NCI-H510A (cell line): ENCODE data around the gene SPTB.
A peak's percentile ranks its signal among the peaks of the same experiment; 100 is the strongest.
"Not testable (repeated sequence)": the region's sequence is repeated elsewhere in the genome, so short reads cannot be mapped to it uniquely, and the experiment has no call there.

Source experiments
- DNase-seq: peaks from one replicate; lab custom pipeline; 2025; lab: John Stamatoyannopoulos, UW

The SPTB gene

GRCh38 chr14:64821651-64822050 lies 58.1 kb downstream of the SPTB start:
- no peak for DNase-seq

DNA sequence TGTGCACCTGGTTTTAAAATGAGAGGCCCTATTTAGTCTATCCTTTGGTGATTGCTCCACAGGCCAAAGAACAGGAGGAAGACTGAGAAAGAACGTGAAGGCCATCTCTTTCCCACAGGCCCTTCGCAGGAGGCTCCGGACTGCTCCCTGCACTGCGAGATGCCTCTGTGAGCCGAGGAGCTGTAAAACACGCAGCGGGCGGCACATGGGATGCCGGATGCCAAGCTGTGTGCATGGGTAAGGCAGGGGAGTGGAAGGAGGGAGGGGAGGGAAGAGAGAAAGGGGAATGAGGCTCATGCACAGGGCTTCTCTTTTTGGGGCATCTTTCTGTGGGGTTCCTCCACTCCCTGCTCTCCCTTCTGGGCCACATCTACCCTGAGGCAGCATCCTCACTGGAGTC lies 61.6 kb downstream of the SPTB start:
- DNase-seq, result no peak

DNA sequence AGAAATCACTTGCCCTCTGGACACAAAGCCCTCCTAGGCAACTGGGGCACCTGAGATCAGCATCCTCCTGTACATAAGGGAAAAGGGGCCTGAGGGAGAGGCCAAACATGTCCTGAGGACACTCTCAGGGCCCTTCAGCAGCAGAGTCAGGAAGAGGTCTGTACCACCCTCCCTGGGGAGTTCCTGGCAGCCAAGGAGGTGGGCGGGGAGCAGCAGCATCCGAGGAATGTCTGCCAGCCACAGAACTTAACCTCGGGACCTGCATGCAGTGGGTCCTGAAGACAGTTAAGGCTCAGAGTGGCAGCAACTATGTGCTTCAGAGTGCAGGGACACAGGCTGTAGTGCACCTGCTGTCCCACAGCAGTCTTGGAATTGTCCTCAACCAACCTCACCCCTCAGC lies 62.1 kb downstream of the SPTB start:
- no peak for DNase-seq

GRCh38 chr14:64816221-64816783 lies 63.4 kb downstream of the SPTB start:
- DNase-seq, result no peak

GRCh38 chr14:64815257-64815656 lies 64.5 kb downstream of the SPTB start:
- peak; percentile 65 for DNase-seq

- peak; percentile 92 for DNase-seq
These were observed 67.3 kb downstream of the SPTB start for GRCh38 chr14:64812412-64812811.

- no peak for DNase-seq
These were observed 68.0 kb downstream of the SPTB start for GRCh38 chr14:64811676-64812075.

- DNase-seq, result no peak
These were observed 71.3 kb downstream of the SPTB start for GRCh38 chr14:64808449-64808848.

GRCh38 chr14:64807551-64807950 lies 72.2 kb downstream of the SPTB start:
- DNase-seq, result peak; percentile 38

GRCh38 chr14:64806862-64807495 lies 72.7 kb downstream of the SPTB start:
- DNase-seq, result no peak

DNA sequence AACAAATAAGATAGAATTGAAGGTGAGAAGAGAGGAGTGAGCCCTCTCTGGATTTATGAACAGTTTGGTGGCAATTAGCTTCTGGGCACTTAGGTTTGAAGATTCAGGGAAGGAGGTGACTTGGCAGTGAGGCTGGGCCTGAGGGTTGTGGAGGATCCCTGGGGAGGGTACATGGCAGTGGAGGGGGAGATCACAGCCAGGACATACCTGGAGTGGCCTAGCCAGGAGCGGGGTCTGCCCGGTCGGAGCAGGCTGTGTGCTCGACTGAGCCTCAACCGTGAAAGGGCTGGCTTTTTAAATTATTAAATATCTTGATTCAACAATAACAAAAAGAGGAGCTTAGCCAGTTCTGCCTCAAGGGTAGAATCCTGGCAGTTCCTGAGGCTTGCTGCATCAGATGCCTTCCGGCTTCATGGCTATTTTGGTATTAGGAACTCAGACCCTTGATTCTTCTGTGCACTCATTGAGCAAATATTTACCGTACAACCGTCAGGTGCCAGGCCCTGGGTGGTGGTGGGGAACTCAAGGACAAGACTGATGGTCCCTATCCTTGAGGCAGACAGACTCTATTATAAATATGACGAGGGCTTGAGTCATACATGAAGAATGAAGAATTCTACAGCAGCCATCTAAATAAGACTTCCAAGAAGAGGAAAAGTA lies 73.4 kb downstream of the SPTB start:
- DNase-seq, result peak; percentile 56

GRCh38 chr14:64805646-64806045 lies 74.1 kb downstream of the SPTB start:
- DNase-seq, result not testable (repeated sequence)

GRCh38 chr14:64804754-64805260 lies 74.9 kb downstream of the SPTB start:
- DNase-seq, result no peak

GRCh38 chr14:64801800-64802199 lies 77.9 kb downstream of the SPTB start:
- DNase-seq, result no peak

DNA sequence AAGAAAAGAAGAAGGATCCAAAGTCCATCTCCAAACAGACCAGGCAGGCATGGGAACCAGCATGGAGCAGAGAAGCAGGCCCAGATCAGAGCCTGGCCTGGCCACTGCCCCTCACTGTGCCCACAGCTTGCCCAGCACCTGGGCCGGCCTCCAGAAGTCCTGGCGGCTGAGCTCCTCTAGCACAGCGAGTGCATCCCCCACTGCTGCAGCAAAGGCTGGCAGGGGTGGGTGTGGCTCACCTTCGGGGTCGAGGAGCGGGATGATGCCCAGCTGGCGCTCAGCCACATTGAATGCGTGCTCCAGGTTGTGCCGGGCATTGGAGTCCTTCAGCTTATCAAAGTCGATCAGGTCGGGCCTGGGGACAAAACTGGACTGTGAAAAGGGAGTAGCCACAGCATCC lies 78.7 kb downstream of the SPTB start:
- no peak for DNase-seq

DNA sequence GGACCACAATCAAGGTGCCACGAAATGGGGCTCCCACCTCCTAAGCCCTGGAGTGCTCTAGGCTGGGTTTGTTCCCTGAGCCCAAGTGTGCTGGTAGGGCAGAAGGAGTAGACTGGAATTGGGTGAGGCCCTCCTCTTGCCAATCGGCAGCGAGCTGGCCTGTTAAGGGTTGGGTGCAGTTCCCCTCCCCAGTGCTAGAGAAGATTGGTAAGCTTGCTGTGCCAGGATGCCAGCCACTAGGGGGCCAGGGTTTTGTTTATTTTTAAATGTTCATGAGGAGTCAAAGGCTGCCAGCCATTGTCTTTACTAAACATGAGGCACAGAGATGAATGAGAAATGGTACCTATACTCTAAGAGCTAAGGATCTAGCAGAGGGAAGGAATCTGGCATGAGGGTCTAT lies 79.7 kb downstream of the SPTB start:
- DNase-seq, result peak; percentile 40

DNA sequence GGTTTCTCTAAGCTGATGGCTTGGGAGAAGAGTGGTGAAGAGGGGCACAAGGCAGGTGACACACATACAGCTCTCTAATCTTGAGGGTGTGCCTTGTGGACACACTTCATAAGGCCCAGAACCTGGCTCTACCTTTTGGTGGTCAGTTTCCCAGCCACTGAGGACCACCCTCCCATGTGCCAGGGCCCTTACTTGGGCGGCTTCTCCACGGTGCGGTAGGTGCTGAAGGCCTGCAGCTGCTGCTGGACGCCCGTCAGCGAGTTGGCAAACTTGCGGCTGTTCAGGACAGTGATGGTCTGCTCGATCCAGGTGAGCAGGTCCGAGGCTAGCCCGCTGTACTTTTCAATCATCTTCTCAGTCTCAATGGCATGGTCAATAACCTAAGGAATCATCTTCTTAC lies 80.2 kb downstream of the SPTB start:
- DNase-seq, result no peak

DNA sequence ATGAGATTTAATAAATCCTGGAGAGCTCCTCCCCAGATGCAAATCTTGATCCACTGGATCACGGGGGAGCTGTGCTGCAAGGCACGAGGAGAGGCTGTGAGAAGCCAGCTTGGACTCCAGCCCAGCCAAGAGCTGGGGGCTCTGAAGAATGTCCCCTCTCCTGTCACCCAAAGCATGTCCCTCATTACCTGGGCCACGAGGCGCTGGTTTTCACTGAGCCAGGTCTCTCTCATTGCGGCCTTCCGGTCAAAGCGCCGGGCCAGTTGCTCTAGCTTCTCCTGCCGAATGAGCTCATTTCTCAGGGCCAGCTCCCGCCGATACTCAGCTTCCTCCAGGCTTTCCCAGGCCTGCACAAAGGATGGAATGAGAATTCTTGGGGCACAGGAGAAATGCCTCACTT lies 83.3 kb downstream of the SPTB start:
- DNase-seq, result no peak

DNA sequence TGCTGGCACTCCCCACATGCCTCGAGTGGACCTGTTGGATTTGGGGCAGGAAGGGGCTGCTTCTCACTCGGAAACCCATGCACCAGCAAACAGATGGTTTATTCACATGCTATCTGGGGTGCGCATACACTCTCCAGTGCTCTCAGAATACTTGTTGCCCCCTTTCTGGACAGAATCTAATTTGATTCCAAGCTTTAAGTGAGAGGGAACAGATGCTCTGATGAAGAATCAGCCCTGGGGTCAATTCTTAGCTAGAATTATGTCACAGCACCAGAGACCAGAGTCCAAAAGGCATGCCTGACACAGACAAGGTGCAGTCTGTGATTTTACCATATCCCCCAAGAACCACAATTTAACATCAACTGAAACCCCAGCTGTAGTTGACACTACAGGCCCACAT lies 83.8 kb downstream of the SPTB start:
- DNase-seq, result no peak

DNA sequence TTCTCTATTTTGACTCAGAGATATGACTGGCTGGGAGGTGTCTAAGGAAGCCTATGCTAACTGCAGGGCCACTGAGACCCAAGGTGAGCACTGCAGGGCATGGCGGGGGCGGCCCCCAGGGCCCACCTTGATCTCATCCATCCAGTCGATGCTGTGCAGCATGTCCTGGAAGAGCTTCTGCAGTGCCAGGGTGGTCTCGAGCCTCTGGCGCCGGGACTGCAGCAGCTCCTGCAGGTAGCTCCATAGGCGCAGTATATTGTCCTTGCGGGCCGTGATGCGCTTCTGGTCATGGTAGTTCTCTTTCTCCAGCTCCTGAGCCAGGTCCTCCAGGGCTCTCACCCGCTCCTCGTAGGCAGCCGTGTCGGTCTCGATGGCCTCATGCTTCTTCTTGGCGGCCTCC lies 84.5 kb downstream of the SPTB start:
- DNase-seq, result no peak

- no peak for DNase-seq
These were observed 86.7 kb downstream of the SPTB start for GRCh38 chr14:64792871-64793560.

DNA sequence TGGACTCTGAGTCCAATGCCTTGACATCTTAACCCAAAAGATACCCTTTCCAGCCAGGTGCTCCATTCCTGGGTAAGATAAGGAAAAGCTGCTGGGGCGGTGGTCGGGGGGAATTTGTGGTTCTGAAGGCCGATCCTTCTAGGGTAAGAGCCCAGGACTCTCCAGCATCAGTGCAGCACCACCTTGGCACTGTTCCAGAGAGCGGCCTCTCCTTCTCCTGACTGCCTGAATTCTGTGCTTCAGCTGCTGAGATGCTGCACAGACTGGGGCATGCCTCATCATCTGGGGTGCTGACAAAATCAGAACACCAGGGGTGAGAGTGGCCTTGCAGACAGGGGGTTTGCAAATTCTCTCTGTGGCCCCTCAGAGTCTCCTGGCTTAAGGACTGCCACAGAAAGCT lies 87.5 kb downstream of the SPTB start:
- no peak for DNase-seq

GRCh38 chr14:64790478-64790877 lies 89.2 kb downstream of the SPTB start:
- no peak for DNase-seq
